Nephron (organoid): ENCODE data around the gene KRTAP10-4.
"Not testable (repeated sequence)": the region's sequence is repeated elsewhere in the genome, so short reads cannot be mapped to it uniquely, and the experiment has no call there.

Experiments
- H3K27ac Mint-ChIP-seq, 3 experiments: 2 replicates each; pipeline ENCODE4 v1.8.0; 2020; ENCODE audit warnings: mixed read lengths in 3 of 3, mild to moderate bottlenecking in 2 of 3, moderate library complexity in 1 of 3
- H3K27me3 Mint-ChIP-seq: 2 replicates; pipeline ENCODE4 v1.8.0; 2021; ENCODE audit warnings: low read depth, mild to moderate bottlenecking, moderate library complexity, mixed read lengths
- H3K36me3 Mint-ChIP-seq: 2 replicates; pipeline ENCODE4 v1.8.0; 2020; ENCODE audit warnings: low read depth, mixed read lengths
- H3K4me1 Mint-ChIP-seq: 2 replicates; pipeline ENCODE4 v1.8.0; 2020; ENCODE audit warnings: mixed read lengths
- H3K4me3 Mint-ChIP-seq, 3 experiments: 2 replicates each; pipeline ENCODE4 v1.8.0; 2020; ENCODE audit warnings: mild to moderate bottlenecking in 3 of 3, mixed read lengths in 3 of 3, moderate library complexity in 2 of 3
- H3K9me3 Mint-ChIP-seq: 2 replicates; pipeline ENCODE4 v1.8.0; 2020; ENCODE audit warnings: mixed read lengths
- TF ChIP-seq, protein P1 (sequence below), 3 experiments: fragments of 200-600 bp; sonication (generic); IDR thresholded peaks; one replicate each; pipeline ENCODE4 v1.5.0; 2021; ENCODE audit warnings: antibody characterized with exemption in 3 of 3; ENCODE audit not compliant: unreplicated experiment in 3 of 3

The KRTAP10-4 gene

DNA sequence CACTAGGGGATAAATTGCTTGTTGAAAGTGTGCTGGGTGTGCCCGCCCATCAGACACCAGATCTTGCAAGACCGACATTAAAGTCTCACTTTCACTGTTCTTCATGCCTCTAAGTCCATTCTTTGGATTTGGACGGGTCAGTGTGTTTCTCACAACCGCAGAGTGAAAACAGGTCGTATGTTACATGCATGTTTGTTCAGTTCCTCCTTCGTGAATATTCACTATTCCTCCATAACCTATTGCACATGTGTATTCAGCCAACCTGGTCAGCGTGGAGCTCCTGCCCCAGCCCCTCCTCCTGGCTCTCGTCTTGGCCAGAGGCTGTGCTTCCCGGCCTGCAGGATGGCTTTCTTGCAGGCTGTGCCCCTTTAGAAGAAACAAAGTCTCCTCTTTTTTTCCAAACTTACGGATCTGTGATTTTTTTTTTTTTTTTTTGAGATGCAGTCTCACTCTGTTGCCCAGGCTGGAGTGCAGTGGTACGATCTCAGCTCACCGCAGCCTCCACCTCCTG lies 20.9 kb downstream of the KRTAP10-4 start:
- peaks cover 17% of the 10 kb centered on the region for H3K27me3 Mint-ChIP-seq
- no peaks in the 10 kb centered on the region for H3K36me3 Mint-ChIP-seq
- peaks cover 5% of the 10 kb centered on the region for H3K9me3 Mint-ChIP-seq
- TF ChIP-seq, protein P1, sequence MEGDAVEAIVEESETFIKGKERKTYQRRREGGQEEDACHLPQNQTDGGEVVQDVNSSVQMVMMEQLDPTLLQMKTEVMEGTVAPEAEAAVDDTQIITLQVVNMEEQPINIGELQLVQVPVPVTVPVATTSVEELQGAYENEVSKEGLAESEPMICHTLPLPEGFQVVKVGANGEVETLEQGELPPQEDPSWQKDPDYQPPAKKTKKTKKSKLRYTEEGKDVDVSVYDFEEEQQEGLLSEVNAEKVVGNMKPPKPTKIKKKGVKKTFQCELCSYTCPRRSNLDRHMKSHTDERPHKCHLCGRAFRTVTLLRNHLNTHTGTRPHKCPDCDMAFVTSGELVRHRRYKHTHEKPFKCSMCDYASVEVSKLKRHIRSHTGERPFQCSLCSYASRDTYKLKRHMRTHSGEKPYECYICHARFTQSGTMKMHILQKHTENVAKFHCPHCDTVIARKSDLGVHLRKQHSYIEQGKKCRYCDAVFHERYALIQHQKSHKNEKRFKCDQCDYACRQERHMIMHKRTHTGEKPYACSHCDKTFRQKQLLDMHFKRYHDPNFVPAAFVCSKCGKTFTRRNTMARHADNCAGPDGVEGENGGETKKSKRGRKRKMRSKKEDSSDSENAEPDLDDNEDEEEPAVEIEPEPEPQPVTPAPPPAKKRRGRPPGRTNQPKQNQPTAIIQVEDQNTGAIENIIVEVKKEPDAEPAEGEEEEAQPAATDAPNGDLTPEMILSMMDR (IDR thresholded peaks at IDR 0.05; ENCODE audit: unreplicated experiment in 3 of 3): no peak
- H3K4me1 Mint-ChIP-seq: peaks cover 11% of the 10 kb centered on the region
- H3K4me3 Mint-ChIP-seq: no peak overlapping the region
- no peak overlapping the region for H3K27ac Mint-ChIP-seq

DNA sequence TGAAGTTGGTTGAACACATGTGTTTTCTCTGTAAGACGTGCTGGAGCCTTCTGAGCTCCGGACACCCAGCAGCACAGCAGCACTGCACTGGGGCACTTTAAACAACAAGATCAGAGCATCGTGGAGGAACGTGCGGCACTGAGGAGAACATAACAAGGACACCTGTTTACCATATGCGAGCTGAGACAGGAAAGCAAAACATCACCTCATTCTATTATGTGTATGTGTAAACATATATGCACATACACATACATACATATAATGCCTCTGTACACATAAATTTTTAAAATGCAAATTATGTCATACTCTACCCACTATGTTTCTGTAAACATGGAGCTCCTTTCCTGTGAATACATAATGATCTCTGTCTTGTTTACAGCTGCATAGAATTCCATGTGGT lies 22.0 kb downstream of the KRTAP10-4 start:
- TF ChIP-seq, protein P1 (IDR thresholded peaks at IDR 0.05; ENCODE audit: unreplicated experiment in 3 of 3): no peak
- H3K9me3 Mint-ChIP-seq: peaks cover 5% of the 10 kb centered on the region
- H3K27ac Mint-ChIP-seq: no peak overlapping the region
- no peak overlapping the region for H3K4me3 Mint-ChIP-seq
- peaks cover 11% of the 10 kb centered on the region for H3K4me1 Mint-ChIP-seq
- peaks cover 20% of the 10 kb centered on the region for H3K27me3 Mint-ChIP-seq
- H3K36me3 Mint-ChIP-seq: no peaks in the 10 kb centered on the region

- H3K9me3 Mint-ChIP-seq: peaks cover 5% of the 10 kb centered on the region
These were observed 22.7 kb downstream of the KRTAP10-4 start for GRCh38 chr21:44596068-44596725.

GRCh38 chr21:44598061-44598460 lies 24.5 kb downstream of the KRTAP10-4 start:
- H3K9me3 Mint-ChIP-seq: peaks cover 5% of the 10 kb centered on the region
- no peak overlapping the region for H3K4me3 Mint-ChIP-seq
- H3K36me3 Mint-ChIP-seq: no peaks in the 10 kb centered on the region
- peaks cover 13% of the 10 kb centered on the region for H3K27me3 Mint-ChIP-seq
- no peak overlapping the region for H3K27ac Mint-ChIP-seq
- TF ChIP-seq, protein P1 (IDR thresholded peaks at IDR 0.05; ENCODE audit: unreplicated experiment in 3 of 3): no peak
- peaks cover 11% of the 10 kb centered on the region for H3K4me1 Mint-ChIP-seq

More at GRCh38 chr21:44596068-44596725, 22.7 kb downstream of the KRTAP10-4 start:
- no peaks in the 10 kb centered on the region for H3K36me3 Mint-ChIP-seq
- H3K27ac Mint-ChIP-seq: no peak overlapping the region
- TF ChIP-seq, protein P1 (IDR thresholded peaks at IDR 0.05; ENCODE audit: unreplicated experiment in 3 of 3): no peak
- no peak overlapping the region for H3K4me3 Mint-ChIP-seq
- peaks cover 20% of the 10 kb centered on the region for H3K27me3 Mint-ChIP-seq
- peaks cover 11% of the 10 kb centered on the region for H3K4me1 Mint-ChIP-seq

GRCh38 chr21:44599264-44600029 lies 25.9 kb downstream of the KRTAP10-4 start:
- Mint-ChIP-seq H3K4me1 (no peaks in the 10 kb centered on the region), H3K27me3 (peaks cover 9% of the 10 kb centered on the region), H3K4me3 (no peak overlapping the region), H3K27ac (no peak overlapping the region), H3K36me3 (no peaks in the 10 kb centered on the region), H3K9me3 (peaks cover 8% of the 10 kb centered on the region)
- TF ChIP-seq, protein P1 (IDR thresholded peaks at IDR 0.05; ENCODE audit: unreplicated experiment in 3 of 3): no peak

DNA sequence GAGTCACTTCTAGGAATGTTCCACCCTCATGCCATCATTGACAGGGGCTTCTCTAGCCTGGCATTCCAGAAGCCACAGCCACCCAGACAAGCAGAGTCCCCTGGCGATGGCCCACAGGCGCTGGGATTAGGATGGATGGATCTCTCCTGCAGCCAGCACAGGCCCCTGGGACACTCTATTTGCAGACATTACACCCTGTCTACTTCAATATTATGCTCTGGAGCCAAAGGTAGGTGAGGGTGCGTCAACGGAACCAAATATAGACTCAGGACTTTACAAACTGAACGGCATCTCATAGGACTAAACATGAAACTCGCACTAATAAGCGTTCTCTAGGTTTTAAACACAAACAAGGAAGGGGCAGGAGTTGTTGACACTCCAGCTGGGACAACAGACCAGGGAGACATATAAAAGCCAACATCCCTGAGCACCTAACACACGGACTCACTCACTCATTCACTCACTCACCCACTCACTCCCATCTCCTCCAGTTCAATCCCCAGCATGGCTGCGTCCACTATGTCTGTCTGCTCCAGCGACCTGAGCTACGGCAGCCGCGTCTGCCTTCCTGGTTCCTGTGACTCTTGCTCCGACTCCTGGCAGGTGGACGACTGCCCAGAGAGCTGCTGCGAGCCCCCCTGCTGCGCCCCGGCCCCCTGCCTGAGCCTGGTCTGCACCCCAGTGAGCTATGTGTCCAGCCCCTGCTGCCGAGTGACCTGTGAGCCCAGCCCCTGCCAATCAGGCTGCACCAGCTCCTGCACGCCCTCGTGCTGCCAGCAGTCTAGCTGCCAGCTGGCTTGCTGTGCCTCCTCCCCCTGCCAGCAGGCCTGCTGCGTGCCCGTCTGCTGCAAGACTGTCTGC lies 26.8 kb downstream of the KRTAP10-4 start, which contains the start of gene KRTAP10-7:
Gene KRTAP10-7, plus strand, starts transcription at position 480 of the 861 bp plus-strand sequence. Its CDS starts 25 bp downstream, at position 505.
- H3K27ac Mint-ChIP-seq, H3K4me3 Mint-ChIP-seq, H3K36me3 Mint-ChIP-seq, H3K4me1 Mint-ChIP-seq, H3K27me3 Mint-ChIP-seq: not testable (repeated sequence)
- peaks cover 11% of the 10 kb centered on the region for H3K9me3 Mint-ChIP-seq

GRCh38 chr21:44601091-44601490 lies 27.6 kb downstream of the KRTAP10-4 start:
- H3K4me3 Mint-ChIP-seq, H3K27ac Mint-ChIP-seq, H3K4me1 Mint-ChIP-seq, H3K27me3 Mint-ChIP-seq, H3K36me3 Mint-ChIP-seq: not testable (repeated sequence)
- H3K9me3 Mint-ChIP-seq: peaks cover 11% of the 10 kb centered on the region
